Cardiac septum (tissue), 1 donor: ENCODE data around the gene CCNQ. TPM values are rescaled to one million over a fixed set of nuclear protein-coding genes. Genes with fewer than 3 reads are reported as not detected.
A peak's percentile ranks its signal among the peaks of the same experiment; 100 is the strongest.

Experiments used
- DNase-seq: peaks from one replicate; pipeline ENCODE4 v3.0.0-alpha.2; 2020; ENCODE audit warnings: low spot score
- intact Hi-C: fragments of 100-400 bp; cut with DNase I; formaldehyde crosslinking; loops from one replicate; pipeline ENCODE4 v1.14.0; 2022
- total RNA-seq: library from RNA; stranded (reverse); fragmentation: NEBNext Ultra II Directional; extraction: Animal tissue kit (Norgen Biotek cat#: 25700); gene quantifications from one replicate; pipeline ENCODE4 v1.2.1, GENCODE V29; 2021
- donor health status: DM: no; HTN: no; CAD: no.

The CCNQ gene
- total RNA-seq, 1 donor from 2014 or later = 23.3 TPM

GRCh38 chrX:153557618-153558355 lies 41.2 kb downstream of the CCNQ start:
- intact Hi-C loops = loop anchor here (5.0 kb wide), 1 partner anchor 110 kb away; no protein-coding TSS in a partner anchor

GRCh38 chrX:153556767-153557166 lies 42.2 kb downstream of the CCNQ start:
- DNase-seq = no peak
- intact Hi-C loops = loop anchor here (5.0 kb wide), 1 partner anchor 111 kb away; no protein-coding TSS in a partner anchor

More at GRCh38 chrX:153557618-153558355, 41.2 kb downstream of the CCNQ start:
- DNase-seq = no peak

DNA sequence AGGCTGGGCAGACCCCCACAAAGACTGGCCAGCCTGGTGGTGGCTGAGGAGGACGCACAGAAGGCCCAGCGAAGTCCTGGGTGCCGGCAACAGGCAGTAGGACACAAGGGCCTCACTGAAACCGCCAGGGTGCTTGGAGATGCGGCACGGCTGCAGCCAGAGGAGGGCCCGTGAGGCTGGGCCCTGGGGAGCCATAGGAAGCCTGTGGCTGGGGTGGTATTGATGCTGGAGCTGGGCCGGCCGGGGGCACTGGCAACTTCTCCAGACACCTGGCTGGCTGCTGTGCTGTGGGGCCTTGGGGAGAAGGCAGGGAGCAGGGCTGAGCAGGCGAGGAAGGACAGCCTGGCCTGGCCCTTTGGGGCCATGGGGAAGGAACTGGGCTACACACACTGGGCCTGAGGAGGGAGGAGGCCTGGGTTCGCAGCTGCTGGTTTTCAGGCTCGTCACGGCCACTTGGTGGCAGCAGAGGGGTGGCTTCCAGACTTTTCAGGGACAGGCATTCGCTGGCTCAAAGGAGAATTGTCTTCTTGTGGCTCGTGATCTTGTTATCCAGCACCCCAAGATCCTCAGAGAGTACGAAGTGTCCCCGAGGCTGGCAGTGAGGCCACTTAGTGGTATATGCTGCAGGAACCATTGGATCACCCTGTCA lies 44.3 kb downstream of the CCNQ start:
- intact Hi-C loops = loop anchor here (2.0 to 5.0 kb wide), 2 partner anchors 44 to 113 kb away; partner anchors contain the start of gene CCNQ
- no peak for DNase-seq

DNA sequence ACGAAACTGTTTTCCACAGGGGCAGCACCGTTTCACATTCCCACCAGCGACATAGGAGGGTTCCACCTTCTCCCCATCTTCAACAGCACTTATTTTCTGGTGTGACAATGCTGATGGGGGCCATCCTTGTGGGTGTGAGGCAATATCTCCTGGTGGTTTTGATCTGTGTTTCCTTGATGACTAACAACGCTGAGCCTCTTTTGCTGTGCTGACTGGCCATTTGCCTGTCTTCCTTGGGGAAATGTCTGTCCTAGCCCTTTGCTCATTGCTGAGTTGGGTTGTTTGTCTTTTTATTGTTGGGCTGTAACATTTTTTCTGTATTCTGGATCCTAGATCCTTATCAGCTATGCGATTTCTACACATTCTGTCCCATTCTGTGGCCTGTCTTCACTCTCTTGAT lies 47.8 kb downstream of the CCNQ start:
- intact Hi-C loops = no loop called here
- DNase-seq = no peak

DNA sequence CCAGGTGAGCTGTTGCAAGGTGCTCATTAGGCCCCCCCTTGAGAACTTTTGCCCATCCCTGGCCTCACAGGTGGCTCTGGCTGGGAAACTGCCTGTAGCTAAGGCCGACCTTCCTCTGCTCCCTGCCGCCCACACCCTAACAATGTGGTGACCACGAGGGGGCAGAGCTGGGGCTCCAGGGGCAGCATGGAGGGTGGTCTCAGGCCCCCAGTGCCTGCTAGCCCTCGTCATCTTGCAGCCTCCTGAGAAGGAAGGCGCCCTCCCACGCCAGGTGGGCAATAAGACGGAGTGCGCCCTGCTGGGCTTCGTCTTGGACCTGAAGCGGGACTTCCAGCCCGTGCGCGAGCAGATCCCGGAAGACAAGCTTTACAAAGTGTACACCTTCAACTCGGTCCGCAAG lies 49.1 kb downstream of the CCNQ start:
- intact Hi-C loops = no loop called here
- no peak for DNase-seq

GRCh38 chrX:153549231-153549630 lies 49.7 kb downstream of the CCNQ start:
- intact Hi-C loops = no loop called here
- no peak for DNase-seq

GRCh38 chrX:153547195-153547594 lies 51.7 kb downstream of the CCNQ start:
- intact Hi-C loops = no loop called here
- DNase-seq = no peak

DNA sequence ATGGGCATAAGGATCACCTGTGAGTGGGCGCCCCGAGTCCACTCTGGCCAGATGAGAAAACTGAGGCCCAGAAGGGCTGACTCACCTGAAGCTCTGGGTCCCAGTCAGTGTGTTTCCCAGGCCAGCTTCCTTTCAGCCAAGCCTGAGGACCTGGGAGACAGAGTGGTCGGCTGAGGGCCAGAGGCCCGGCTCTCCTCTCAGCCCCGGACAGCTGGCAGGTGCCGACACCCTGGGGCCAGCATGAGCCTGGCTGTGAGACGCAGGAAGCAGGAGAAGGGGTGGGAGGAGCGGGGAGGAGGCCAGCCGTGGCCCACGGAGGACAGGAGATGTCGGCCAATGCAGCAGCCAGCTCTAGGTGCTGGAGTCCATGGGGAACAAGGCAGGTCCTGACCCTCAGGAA lies 52.6 kb downstream of the CCNQ start:
- intact Hi-C loops = no loop called here
- no peak for DNase-seq

- intact Hi-C loops = no loop called here
- no peak for DNase-seq
Measured at GRCh38 chrX:153544727-153545126, 54.2 kb downstream of the CCNQ start.

DNA sequence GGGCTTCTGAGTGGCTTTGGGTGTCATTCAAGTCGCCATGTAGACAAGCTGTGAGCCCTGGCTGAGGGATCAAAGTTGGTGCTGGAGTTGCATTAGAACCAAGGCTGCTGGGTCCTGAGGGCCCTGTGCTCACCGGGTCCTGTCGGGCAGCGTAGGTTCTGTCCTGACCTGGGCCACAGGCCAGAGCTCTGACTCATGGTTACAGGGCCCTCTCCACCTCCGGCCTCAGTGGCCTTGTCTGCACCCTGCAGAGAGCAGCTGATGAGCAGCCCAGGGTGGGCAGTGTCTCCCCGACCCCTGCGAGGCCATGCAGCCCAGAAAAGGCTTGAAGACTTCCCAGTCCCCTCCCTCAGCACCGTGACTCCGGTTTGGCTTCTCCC lies 59.0 kb downstream of the CCNQ start:
- no peak for DNase-seq
- intact Hi-C loops = no loop called here

- intact Hi-C loops = no loop called here
- DNase-seq = peak; percentile 86
Measured at GRCh38 chrX:153539171-153539978, 59.6 kb downstream of the CCNQ start.

DNA sequence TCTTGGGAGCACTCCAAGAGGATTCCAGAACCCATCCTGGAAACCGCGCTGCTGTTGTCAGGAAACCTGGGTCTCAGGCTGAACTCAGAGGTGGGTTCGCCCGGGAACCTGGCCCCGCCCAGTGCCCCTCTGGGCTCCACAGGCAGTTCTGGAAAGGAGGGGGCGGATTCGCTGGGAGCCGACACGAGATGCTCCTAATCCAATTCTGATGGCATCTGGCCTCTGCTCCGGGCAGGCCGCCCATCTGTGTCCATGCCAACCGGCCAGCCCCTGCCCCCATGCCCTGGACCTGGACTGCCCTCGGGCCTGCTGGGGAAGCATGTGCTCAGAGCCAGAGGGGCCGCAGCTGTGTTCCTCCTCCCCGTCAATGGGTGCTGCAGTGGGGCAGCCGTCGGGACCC lies 60.5 kb downstream of the CCNQ start:
- no peak for DNase-seq
- intact Hi-C loops = no loop called here

Other genes with a start within 250 kb of the CCNQ start
- gene PNMA6E, start 197.8 kb downstream of the CCNQ start, total RNA-seq = not detected
- 0.40 TPM for gene ZFP92, start 187.7 kb downstream of the CCNQ start, total RNA-seq
- 0.19 TPM for gene TREX2, start 153.1 kb downstream of the CCNQ start, total RNA-seq
- 13.4 TPM for gene HAUS7, start 128.6 kb downstream of the CCNQ start, total RNA-seq
- 175 TPM for gene BGN, start 104.2 kb downstream of the CCNQ start, total RNA-seq
- gene ATP2B3, start 81.5 kb downstream of the CCNQ start, total RNA-seq = 0.16 TPM
- gene DUSP9, start 48.1 kb upstream of the CCNQ start, total RNA-seq = not detected
- 7.6 TPM for gene PNCK, start 74.7 kb upstream of the CCNQ start, total RNA-seq
- gene SLC6A8, start 88.8 kb upstream of the CCNQ start, total RNA-seq = 144 TPM
- 98.0 TPM for gene BCAP31, start 125.2 kb upstream of the CCNQ start, total RNA-seq
- gene ABCD1, start 125.7 kb upstream of the CCNQ start, total RNA-seq = 15.1 TPM
- 7.6 TPM for gene PLXNB3, start 165.1 kb upstream of the CCNQ start, total RNA-seq
- gene SRPK3, start 181.9 kb upstream of the CCNQ start, total RNA-seq = 54.7 TPM
- 68.5 TPM for gene IDH3G, start 195.2 kb upstream of the CCNQ start, total RNA-seq
- gene SSR4, start 195.5 kb upstream of the CCNQ start, total RNA-seq = 140 TPM
- gene PDZD4, start 231.4 kb upstream of the CCNQ start, total RNA-seq = 4.1 TPM